Spleen (tissue), 7 donors: Measurements from ENCODE around the gene PTRHD1.

Experiments used
- CTCF ChIP-seq, 11 experiments: fragments of 200-600 bp in 7 of 11; fragments of 450-650 bp in 4 of 11; sonication (generic) in 4 of 11; IDR thresholded peaks in 8 of 11; conservative IDR thresholded peaks in 3 of 11; 1 replicate in 7 of 11; 2 replicates in 4 of 11; pipeline versions ENCODE4 v1.4.0 to v1.8.0; 2016 to 2021; ENCODE audit warnings: antibody characterized with exemption in 11 of 11, inconsistent platforms in 4 of 11, mild to moderate bottlenecking in 1 of 11
- POLR2A ChIP-seq, 3 donors: fragments of 450-650 bp; IDR thresholded peaks; one replicate each; pipeline ENCODE4 v1.5.1; 2017; ENCODE audit warnings: antibody characterized with exemption in 3 of 3, mild to moderate bottlenecking in 1 of 3
- donor health status: DM: no; HTN: no; CAD: no; lungs with moderate emphysema.
- donor health status: DM: no; HTN: no; CAD: no.
- donor health status: DM: no; HTN: no; CAD: no.

GRCh38 chr2:24820175-24820513 is 27.0 kb upstream of the PTRHD1 start:
- TF ChIP-seq CTCF (IDR thresholded peaks at IDR 0.05 in 8 of 11, conservative IDR thresholded peaks at IDR 0.05 in 3 of 11), result no peak
- TF ChIP-seq POLR2A (IDR thresholded peaks at IDR 0.05), result no peak
